ENCODE data around the gene RPS5.
"Not testable (repeated sequence)": the region's sequence is repeated elsewhere in the genome, so short reads cannot be mapped to it uniquely, and the experiment has no call there.

RPS5 gene

DNA sequence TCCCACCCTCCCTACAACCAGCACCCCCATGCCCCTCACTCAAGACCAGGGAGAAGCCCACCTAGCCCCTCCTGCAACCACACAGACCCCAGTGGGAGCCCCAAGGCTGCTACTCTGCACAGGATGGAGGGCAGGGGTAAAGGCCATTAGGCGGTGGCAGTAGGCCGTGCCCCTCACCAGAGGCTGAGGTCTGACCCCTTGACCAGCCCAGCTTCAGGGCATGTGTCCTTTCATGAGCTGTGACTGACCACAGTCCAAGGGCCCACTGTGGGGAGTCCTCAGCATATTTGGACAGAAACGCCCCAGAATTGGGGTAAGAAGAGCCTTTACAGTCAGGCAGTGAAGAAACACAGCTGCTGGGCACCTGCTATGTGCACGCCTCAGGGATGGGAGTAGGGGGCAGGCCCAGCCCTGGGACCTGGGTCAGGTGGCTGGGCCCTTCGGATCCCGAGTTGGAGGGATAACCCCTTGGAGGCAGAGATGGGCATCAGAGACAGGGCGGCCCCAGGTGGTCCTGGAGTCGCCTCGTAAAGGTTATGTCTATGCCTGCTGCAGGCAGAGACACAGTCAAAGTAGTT lies 1.7 kb upstream of the RPS5 start:
- DNase-seq (ENCODE audit: low read depth, low spot score), result no peak

DNA sequence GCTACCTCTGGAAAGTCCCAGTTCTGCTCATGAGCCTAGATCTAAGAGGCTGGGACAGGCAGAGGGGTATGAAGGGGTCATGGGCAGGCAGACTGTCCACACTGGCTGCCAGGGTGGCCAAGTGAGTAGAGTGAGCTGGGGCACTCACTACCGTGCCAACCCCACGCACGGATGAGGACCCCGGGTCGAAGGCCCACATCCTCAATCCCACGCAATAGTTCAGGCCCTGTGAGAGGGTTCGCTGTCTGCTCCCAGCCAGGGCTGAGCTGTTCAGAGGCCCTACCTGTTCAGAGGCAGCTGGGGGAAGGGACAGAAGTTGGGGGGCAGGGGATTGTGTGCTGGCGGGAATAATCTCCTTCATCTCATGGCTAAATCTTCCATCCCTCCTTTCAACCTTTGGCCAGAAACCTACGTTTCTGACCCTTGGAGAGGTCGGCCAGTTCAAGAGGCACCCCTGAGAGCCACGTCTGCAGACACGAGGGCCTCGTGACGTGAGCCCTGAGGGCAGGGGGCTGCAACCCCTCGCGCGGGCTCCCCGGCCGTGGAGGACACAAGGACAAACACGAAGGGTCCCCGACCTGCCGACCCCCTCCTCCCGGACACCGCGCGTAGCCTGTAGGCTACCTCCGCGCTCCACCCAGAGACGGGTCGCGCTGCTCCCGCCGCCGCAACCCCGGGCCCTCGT lies 1.0 kb upstream of the RPS5 start:
- DNase-seq (ENCODE audit: low read depth, low spot score), result no peak

DNA sequence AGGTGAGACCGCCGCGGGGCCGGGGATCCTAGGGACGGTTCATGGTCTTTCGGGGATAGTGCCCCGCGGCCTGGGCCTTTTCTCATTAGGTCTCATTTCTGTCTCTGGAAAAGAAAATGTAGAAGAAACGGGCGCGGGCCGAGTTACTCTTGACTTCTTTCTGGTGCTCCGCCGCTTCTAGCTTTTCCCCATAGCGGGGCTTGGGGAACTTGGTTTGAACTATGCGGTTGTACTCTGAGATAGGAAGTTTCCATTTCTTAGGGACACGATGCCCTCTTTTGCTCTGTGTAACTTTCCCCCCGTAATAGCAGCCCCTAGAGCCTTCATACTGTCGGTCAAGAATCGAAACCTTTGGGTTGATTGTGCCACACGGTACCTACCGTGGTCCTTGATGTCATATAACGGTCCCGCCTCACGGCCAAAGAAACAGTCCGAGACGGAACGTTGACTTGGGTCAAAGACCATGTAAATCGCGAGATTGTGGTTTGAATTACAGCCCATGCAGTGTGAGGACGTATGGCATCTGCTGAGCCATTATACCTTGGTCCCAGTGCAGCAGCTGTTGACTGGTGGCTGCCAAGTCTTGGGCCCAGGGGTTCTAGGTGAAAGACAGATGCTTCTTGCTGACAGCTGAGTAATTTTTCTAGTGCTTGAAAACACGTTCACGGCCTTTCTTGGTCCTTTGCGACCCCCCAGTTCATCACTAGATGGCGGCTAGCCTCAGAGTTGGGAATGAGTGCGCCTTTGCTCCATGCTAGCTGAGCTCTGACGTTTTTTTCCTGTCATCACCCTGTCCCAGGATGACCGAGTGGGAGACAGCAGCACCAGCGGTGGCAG lies 487 bp downstream of the RPS5 start:
- DNase-seq (ENCODE audit: low read depth, low spot score), result no peak

DNA sequence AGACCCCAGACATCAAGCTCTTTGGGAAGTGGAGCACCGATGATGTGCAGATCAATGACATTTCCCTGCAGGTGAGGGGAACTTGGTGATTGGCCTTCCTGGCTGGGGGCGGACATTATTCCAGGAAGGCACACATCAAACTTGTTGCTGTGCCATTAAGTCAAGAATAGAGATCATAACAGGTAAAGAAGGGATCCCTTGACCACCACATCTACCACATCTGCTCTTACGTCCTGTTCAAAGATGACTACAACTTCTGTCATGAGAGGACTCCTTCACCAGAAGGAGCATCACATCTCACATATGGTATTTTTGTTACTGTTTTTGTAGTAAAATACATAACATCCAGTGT lies 1.1 kb downstream of the RPS5 start:
- no peak for DNase-seq (ENCODE audit: low read depth, low spot score)

DNA sequence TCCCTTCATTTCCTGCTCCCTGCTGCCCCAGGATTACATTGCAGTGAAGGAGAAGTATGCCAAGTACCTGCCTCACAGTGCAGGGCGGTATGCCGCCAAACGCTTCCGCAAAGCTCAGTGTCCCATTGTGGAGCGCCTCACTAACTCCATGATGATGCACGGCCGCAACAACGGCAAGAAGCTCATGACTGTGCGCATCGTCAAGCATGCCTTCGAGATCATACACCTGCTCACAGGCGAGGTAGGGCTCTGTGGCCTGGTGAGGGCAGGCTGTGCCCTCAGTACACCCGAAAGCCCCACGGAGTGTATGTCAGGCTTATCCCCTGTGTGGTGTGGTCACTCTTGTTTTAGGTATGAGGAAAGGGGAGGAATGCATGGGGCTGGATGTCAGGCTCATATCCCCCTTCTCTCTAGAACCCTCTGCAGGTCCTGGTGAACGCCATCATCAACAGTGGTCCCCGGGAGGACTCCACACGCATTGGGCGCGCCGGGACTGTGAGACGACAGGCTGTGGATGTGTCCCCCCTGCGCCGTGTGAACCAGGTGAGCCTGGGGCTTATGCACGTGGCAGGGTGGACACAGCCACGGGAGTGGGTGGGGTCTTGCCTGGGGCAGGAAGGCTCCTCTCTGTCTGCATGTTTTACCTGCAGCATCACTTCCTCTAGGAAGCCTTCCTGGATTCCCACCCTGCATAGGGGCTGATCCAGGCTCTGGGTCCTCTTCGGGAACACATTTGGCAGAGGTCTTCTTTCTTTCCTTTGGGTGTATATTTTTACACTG lies 6.1 kb downstream of the RPS5 start:
- DNase-seq (ENCODE audit: low read depth, low spot score), result no peak

DNA sequence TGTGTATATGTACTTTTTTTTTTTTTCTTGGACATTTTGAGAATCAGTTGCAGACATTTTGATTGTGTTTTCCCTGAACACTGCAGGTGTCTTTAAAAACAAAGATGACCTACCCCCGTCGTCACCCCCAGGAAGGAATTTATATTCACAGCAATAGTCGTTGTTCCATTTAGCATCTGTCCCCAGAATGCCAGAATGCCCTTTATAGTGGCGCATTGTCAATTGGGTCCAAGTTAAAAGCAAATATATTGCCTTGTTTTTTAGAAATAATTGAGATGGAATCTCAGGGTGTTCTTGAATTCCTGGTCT lies 6.6 kb downstream of the RPS5 start:
- no peak for DNase-seq (ENCODE audit: low read depth, low spot score)

DNA sequence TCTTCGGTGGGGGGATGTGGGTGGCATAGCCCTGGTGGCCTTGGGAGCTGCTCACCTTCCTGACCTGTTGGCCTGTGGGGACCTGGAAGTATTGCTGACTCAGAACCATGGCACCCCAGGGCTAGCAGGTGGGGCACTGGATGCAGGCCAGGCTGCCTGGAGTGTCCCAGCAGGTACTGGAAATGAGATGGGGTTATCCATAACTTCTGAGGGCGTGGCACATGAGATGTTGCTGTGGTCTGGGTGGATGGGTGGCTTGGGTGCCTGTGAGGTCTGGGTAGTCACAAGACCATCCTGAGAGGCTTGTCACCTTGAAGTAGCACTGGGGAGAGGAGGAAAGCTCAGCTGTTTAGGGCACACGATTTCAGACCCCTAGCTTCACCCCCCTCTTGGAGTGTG lies 7.8 kb downstream of the RPS5 start:
- no peak for DNase-seq (ENCODE audit: low read depth, low spot score)

DNA sequence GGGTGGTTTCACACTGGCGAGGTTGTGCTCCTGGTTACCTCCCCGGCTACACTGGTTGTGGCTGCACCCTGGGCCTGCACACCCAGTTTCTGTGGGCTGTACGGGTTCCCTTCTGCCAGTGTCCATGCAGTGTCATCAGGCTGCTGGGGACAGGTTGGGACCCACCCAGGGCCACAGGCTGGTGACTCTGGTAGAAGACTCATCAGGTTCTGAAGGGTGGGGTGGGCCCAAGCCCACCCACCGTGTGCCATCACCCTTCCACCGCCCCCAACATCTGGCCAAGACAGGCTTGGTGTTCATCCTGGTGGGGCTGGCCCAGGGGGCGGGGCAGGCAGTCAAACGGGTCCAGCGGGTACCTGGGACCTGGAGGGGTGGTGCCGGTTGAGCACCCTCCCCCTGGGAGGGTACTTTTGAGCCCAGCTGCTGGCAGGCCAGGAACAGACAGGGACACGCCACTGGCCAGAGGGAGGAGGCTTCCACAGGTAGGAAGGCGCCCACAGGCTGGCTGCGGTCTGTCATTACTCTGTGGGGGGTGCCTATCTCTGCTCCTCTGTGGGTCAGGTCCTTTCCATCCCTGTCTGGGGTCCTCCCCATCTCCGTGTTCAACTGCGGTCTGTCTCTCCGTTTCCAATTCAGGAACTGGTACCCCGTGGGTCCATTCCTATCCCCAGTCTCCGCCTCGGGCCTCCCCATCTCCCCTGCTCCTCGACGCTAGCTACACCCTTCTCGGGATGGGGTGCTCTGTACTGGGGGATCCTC lies 8.3 kb downstream of the RPS5 start, which contains the start of gene RNF225:
RNF225 (plus strand) TSS at position 437 of the 759 bp plus-strand sequence. CDS start 434 bp downstream, outside the sequence.
- no peak for DNase-seq (ENCODE audit: low read depth, low spot score)

DNA sequence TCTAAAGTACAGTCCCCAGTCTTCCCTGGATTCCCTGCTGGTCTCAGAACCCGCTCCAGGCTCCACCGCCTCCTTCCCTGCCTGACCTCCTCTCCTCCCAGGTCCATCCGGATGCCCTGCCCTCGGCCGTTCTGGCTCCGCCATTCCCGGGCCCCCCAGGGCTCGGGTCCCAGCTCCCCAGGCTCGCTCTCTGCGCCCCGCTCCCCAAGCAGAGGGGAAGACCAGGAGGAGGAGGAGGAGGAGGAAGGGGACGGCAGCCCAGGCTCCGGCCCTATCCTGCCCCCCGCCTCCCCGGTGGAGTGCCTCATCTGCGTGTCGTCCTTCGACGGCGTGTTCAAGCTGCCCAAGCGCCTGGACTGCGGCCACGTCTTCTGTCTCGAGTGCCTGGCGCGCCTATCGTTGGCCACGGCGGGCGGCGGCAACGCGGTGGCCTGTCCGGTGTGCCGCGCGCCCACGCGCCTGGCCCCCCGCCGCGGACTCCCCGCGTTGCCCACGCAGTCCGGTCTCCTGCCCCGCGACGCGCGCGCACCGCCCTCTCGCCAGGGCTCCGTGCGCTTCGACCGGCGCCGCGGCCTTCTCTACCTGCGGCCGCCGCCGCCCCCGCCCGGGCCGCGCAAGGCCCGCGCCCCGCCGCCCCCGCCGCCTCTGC lies 9.0 kb downstream of the RPS5 start:
- DNase-seq (ENCODE audit: low read depth, low spot score), result peak; percentile 41

DNA sequence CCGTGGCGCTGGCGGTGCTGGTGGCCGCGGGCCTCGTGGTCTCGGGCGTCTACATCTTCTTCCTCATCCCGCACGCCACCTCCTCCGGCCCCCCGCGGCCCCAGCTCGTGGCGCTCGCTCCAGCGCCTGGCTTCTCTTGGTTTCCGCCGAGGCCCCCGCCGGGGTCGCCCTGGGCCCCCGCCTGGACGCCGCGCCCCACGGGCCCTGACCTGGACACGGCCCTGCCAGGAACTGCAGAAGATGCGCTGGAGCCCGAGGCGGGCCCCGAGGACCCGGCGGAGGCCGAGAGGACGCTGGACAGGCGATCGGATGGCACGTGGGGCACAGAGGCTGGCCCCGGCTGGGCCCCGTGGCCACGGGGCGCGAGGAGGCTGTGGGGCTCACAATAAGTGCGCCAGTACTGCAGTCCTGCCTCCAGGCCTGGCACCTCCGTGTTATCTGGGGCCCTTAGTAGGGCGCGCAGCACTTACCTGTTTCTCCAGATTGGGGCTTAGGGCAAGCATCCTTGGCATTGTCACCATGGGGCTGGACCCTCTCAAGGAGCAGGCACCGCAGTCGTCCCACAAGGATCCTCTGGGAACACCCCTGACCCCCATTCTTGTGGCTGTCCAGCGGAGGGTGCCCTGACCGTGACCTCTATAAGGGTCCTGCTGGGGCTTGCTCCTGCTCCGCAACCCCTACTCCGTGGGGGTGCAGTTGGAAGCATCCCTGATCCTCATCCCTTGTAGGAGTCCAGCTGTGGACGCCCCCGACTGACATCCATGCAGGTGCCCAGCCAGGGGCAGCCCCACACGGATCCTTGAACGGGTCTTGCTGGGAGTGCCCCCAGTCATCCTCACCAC lies 9.8 kb downstream of the RPS5 start:
- DNase-seq (ENCODE audit: low read depth, low spot score), result no peak

DNA sequence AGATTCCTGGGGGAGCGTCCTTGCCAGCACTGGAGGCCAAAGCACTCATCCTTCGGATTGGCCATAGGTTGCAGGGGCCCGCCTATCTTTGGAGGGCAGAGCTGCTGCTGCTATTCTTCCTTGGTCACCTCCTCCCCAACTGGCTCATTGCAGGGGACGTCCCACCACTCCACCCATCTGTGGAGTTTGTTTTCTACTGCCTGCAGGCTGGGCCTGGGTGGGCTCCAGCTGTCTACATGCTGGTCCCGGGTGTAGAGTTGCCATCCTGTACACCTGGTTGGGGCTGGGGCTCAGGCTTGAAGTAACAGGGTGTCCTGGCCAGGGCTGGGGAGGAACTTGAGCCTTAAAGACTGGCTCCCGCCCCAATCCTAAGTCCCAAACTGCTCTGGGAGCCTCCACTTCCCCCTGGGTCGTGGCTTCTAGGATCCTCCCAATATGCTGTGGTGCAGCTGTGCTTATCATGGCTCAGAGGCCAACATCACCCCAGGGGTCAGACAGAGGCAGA lies 10.5 kb downstream of the RPS5 start:
- no peak for DNase-seq (ENCODE audit: low read depth, low spot score)

DNA sequence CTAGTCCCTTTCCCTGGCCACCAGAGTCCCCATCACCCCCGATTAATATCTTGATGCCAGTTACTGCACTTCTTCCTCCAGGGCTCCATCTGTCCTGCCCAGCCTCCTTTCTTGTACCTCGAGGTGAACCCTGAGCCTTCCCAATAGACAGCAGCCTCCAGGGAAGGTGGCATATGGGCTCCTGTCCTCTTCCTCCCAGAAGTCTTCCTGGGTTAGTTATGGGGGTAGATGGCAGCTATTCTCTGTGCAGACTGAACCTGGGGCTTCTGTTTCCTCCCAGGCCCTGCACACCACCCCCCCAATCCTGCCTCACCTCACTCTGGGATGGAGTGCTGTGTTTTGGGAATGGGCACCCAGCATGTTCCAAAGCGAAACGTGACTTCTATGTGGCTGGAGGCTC lies 11.0 kb downstream of the RPS5 start:
- no peak for DNase-seq (ENCODE audit: low read depth, low spot score)

DNA sequence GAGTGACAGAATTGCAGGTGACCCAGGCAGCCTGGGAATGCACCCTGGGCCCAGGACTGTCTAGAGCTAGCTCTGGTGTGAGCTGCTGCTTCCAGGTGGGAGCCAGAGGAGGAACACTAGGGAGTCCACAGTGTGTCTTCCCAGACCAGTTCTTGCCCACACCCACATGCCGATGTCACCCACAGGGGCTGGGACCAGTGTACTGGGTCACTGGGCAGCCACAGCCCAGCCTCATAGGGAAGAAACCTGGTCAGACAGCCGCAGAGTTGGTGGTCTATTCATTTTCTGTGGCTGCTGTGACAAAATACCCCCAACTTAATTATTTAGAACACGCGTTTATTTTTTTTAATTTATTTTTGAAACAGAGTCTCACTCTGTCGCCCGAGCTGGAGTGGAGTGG lies 11.5 kb downstream of the RPS5 start:
- DNase-seq (ENCODE audit: low read depth, low spot score), result no peak

DNA sequence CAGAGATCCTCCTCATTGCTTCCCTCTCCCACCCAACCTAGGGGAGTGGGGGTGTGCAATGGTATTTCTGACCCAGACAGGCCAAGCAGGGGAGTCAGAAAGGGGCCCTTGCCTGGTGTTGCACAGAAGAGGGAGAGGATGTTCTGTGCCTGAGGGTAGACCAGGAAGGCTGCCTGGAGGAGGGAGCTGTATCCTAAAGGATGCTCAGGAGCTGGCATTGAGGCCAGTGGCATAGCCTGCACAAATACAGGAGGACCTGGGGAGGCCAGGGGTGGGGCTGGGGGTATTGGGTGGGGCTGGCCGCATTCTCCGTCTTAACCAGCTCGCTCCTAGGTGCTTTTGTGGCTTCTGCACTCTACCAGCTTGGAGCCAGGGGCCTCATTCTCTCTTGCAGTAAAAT lies 12.8 kb downstream of the RPS5 start:
- no peak for DNase-seq (ENCODE audit: low read depth, low spot score)

DNA sequence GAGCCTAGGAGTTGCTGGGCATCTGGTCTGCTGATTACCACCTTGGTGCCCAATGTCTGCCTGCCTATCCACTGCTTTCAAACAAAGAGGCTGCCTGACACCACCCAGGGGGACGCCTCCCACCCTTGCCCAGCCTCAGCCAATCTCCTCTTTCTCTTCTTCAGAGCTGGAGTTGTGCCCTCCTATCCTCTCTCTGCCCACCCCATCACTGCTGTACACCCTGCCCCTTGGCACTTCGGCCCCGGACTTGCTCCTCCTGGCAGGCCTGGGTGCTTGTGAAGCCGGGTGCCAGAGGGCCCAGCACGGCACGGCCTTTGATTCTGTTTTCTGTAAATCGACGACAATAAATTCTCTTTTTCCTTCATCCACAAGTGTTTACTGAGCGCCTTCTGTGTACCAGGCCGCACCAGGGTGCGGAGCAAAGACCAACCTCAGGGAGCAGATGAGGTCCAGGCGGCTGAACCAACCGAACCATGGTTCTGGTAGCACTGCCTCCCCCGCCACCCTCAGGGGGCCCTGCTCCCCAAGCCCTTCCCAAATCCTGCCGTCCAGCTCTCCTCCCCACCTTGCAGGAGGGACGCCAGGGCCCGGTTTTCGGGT lies 13.3 kb downstream of the RPS5 start:
- DNase-seq (ENCODE audit: low read depth, low spot score), result peak; percentile 43

DNA sequence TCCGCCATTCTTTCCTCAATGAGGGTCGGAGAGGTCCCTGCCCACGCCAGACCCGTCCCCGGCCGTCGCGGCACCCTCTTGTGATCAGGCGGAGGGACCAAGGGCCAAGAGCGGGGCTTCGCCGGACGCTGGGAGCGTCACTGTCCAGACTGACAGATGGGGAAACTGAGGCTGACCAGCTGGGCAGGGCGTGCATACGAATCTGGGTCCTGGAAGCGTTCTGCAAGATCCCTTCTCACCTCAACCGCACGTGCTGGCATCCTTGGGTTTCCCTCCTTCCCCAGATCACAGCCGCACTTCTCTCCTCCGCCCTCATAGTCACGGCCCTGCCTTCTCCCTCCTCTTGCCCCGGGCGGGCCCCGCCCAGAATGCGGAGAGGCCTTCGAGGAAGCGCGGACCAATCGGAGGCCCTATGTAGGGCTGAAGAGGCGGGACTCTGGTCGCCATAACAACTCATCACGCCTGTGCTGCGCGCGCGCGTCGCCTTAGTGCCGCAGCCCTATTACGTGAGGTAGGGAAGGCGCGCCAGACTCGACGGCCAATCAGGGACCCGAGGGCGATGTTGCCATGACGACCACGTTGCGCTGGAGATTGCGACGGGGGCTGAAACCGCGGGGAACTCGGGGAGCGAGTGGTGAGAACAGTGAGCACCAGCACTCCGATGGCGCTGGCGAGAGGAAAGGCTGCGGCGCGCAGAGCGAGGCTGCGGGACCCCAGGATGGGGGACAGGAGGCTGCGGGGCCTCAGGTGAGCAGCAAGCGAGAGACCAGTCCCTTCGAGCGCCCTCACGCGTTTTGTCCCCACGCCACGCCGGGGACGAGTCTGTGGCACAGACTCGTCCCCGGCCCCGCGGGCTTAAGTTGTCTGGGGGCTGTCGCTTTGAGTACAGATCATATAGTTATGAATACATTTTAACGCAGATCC lies 14.1 kb downstream of the RPS5 start:
- peak; percentile 100 for DNase-seq (ENCODE audit: low read depth, low spot score)

DNA sequence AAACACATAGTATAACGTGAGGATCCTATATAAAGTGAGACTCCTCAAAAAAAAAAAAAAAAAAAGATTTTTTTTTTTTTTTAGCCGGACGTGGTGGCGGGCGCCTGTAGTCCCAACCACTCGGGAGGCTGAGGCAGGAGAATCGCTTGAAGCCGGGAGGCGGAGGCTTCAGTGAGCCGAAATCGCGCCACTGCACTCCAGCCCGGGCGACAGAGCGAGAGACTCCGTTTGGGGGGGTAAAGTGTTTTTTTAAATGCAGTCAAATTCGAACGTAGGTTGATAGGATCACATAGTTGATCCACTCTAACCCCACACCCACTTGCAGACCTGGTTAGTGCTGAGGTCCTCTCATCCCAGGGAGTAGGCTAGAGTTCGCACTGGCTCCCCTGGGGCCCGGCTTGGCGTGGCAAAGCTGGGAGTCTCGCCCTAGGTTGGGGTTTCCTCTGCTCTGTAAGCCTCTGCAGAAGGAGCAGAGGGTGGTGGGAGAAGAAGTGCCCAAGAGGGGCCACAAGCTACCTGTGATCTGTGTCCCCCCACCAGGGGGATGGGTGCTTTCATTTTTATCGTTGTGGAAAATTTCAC lies 14.9 kb downstream of the RPS5 start:
- DNase-seq (ENCODE audit: low read depth, low spot score), result no peak

DNA sequence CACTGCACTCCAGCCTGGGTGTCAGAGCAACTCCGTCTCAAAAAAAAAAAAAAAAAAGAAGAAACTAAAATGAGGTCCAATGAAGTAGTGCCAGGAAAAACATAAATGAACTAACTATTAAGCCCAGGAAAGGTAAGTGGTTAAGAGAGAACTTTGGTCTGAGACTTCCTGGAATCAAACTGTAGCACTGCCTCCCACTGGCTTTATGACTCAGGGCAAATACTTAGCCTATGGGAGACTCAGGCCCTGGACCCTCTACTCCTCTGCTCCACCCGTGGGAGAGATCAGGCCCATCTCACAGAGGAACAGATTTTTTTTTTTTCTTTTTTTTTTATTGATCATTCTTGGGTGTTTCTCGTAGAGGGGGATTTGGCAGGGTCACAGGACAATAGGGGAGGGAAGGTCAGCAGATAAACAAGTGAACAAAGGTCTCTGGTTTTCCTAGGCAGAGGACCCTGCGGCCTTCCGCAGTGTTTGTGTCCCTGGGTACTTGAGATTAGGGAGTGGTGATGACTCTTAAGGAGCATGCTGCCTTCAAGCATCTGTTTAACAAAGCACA lies 16.9 kb downstream of the RPS5 start:
- not testable (repeated sequence) for DNase-seq (ENCODE audit: low read depth, low spot score)
